Ureter (tissue), 1 donor: Measurements from ENCODE around the gene WFDC8. TPM values are rescaled to one million over a fixed set of nuclear protein-coding genes. Genes with fewer than 3 reads are reported as not detected.

Experiments used
- total RNA-seq: library from RNA; stranded (reverse); gene quantifications from one replicate; pipeline ENCODE4 v1.2.4, GENCODE V29; 2023
- donor health status: DM: yes; HTN: yes; CAD: no.

Gene WFDC8
- total RNA-seq, 1 donor from 2014 or later: not detected

Other genes starting within 250 kb of the WFDC8 start
- gene SDC4, start 230.9 kb downstream of the WFDC8 start, total RNA-seq: 215 TPM
- gene SYS1, start 216.1 kb downstream of the WFDC8 start, total RNA-seq: 28.8 TPM
- gene TP53TG5, start 201.0 kb downstream of the WFDC8 start, total RNA-seq: 1.2 TPM
- 63.0 TPM for gene DBNDD2, start 171.0 kb downstream of the WFDC8 start, total RNA-seq
- gene PIGT, start 163.1 kb downstream of the WFDC8 start, total RNA-seq: 94.3 TPM
- gene WFDC2, start 109.5 kb downstream of the WFDC8 start, total RNA-seq: 244 TPM
- not detected for gene SPINT3, start 63.7 kb downstream of the WFDC8 start, total RNA-seq
- not detected for gene WFDC6, start 39.8 kb downstream of the WFDC8 start, total RNA-seq
- not detected for gene EPPIN, start 31.9 kb downstream of the WFDC8 start, total RNA-seq
- gene WFDC10A, start 50.5 kb upstream of the WFDC8 start, total RNA-seq: not detected
- not detected for gene WFDC9, start 52.0 kb upstream of the WFDC8 start, total RNA-seq
- not detected for gene WFDC11, start 91.0 kb upstream of the WFDC8 start, total RNA-seq
- 0.55 TPM for gene WFDC13, start 122.8 kb upstream of the WFDC8 start, total RNA-seq
- 1.9 TPM for gene WFDC10B, start 125.7 kb upstream of the WFDC8 start, total RNA-seq
- not detected for gene SPINT4, start 143.1 kb upstream of the WFDC8 start, total RNA-seq
- 3.0 TPM for gene WFDC3, start 212.6 kb upstream of the WFDC8 start, total RNA-seq
- 24.5 TPM for gene DNTTIP1, start 212.7 kb upstream of the WFDC8 start, total RNA-seq
- gene UBE2C, start 233.4 kb upstream of the WFDC8 start, total RNA-seq: 1.1 TPM
- 0.57 TPM for gene TNNC2, start 248.0 kb upstream of the WFDC8 start, total RNA-seq